Vagina (tissue), 2 donors: ENCODE results near the gene OPALIN. TPM values are rescaled to one million over a fixed set of nuclear protein-coding genes. Genes with fewer than 3 reads are reported as not detected.

ENCODE experiments used
- DNase-seq, 2 donors: peaks; one replicate each; pipeline ENCODE4 v3.0.0-alpha.2; 2017; ENCODE audit errors: extremely low spot score in 2 of 2
- H3K27ac ChIP-seq: fragments of 200-600 bp; sonication (generic); one replicate; pipeline ENCODE4 v1.5.1; 2019
- H3K27me3 ChIP-seq: fragments of 200-600 bp; sonication (generic); one replicate; pipeline ENCODE4 v1.5.1; 2019
- H3K36me3 ChIP-seq, 2 donors: fragments of 200-600 bp; sonication (generic); one replicate each; pipeline ENCODE4 v1.5.1; 2017 to 2019
- H3K4me1 ChIP-seq: fragments of 200-600 bp; sonication (generic); one replicate; pipeline ENCODE4 v1.5.1; 2019
- H3K4me3 ChIP-seq, 2 donors: fragments of 200-600 bp; sonication (generic); 1 replicate in 1 of 2; 2 replicates in 1 of 2; pipeline ENCODE4 v1.5.1; 2016 to 2019
- H3K9me3 ChIP-seq: fragments of 200-600 bp; sonication (generic); one replicate; pipeline ENCODE4 v1.5.1; 2019
- CTCF ChIP-seq, 3 experiments: fragments of 450-650 bp in 2 of 3; fragments of 200-600 bp in 1 of 3; sonication (generic) in 1 of 3; IDR thresholded peaks; one replicate each; pipeline ENCODE4 v1.5.1; 2017 to 2019; ENCODE audit warnings: antibody characterized with exemption in 3 of 3, mild to moderate bottlenecking in 2 of 3, moderate library complexity in 2 of 3
- POLR2A ChIP-seq, 2 donors: fragments of 450-650 bp; IDR thresholded peaks; one replicate each; pipeline ENCODE4 v1.6.1; 2017; ENCODE audit warnings: antibody characterized with exemption in 2 of 2, mild to moderate bottlenecking in 2 of 2, moderate library complexity in 2 of 2
- POLR2AphosphoS5 ChIP-seq, 2 donors: sonication (generic); formaldehyde crosslinking; IDR thresholded peaks; one replicate each; pipeline ENCODE4 v1.9.0; 2017; ENCODE audit warnings: antibody characterized with exemption in 2 of 2, mild to moderate bottlenecking in 2 of 2, low read depth in 1 of 2; ENCODE audit not compliant: insufficient read depth in 1 of 2
- intact Hi-C: fragments of 100-400 bp; cut with DNase I; formaldehyde crosslinking; loops from one replicate; pipeline ENCODE4 v1.15.1; 2023
- total RNA-seq: library from RNA; depleted of rRNA; stranded (reverse); fragments of >200 nt; gene quantifications from one replicate; pipeline ENCODE4 v1.2.3, GENCODE V29; 2016

Gene OPALIN
- total RNA-seq, 1 donor from 2014 or later = not detected

GRCh38 chr10:96342402-96342801 lies 16.4 kb downstream of the OPALIN start:
- Histone ChIP-seq H3K9me3 (no peaks in the 10 kb centered on the region), H3K36me3 (no peaks in the 10 kb centered on the region), H3K4me1 (no peaks in the 10 kb centered on the region), H3K27ac (no peak overlapping the region), H3K27me3 (no peaks in the 10 kb centered on the region), H3K4me3 (no peak overlapping the region)
- TF ChIP-seq CTCF (IDR thresholded peaks at IDR 0.05) = no peak
- TF ChIP-seq POLR2AphosphoS5 (IDR thresholded peaks at IDR 0.05; ENCODE audit: insufficient read depth in 1 of 2, low read depth in 1 of 2) = no peak
- TF ChIP-seq POLR2A (IDR thresholded peaks at IDR 0.05) = no peak
- no peak for DNase-seq
- intact Hi-C loops = loop anchor here (2.0 kb wide), 1 partner anchor 36 kb away; no protein-coding TSS in a partner anchor

- no peaks in the 10 kb centered on the region for H3K9me3 ChIP-seq
- intact Hi-C loops = loop anchor here (2.0 kb wide), 1 partner anchor 37 kb away; no protein-coding TSS in a partner anchor
- no peak for TF ChIP-seq POLR2AphosphoS5 (IDR thresholded peaks at IDR 0.05; ENCODE audit: insufficient read depth in 1 of 2, low read depth in 1 of 2)
- no peak for TF ChIP-seq POLR2A (IDR thresholded peaks at IDR 0.05)
- no peak for TF ChIP-seq CTCF (IDR thresholded peaks at IDR 0.05)
- no peak overlapping the region for H3K27ac ChIP-seq
- DNase-seq = no peak
- H3K4me1 ChIP-seq = no peaks in the 10 kb centered on the region
- H3K36me3 ChIP-seq = no peaks in the 10 kb centered on the region
- no peak overlapping the region for H3K4me3 ChIP-seq
- no peaks in the 10 kb centered on the region for H3K27me3 ChIP-seq
These were observed 17.3 kb downstream of the OPALIN start for GRCh38 chr10:96341219-96342182.

- no peaks in the 10 kb centered on the region for H3K9me3 ChIP-seq
- no peaks in the 10 kb centered on the region for H3K4me1 ChIP-seq
- no peaks in the 10 kb centered on the region for H3K36me3 ChIP-seq
- intact Hi-C loops = no loop called here
- DNase-seq = no peak
- TF ChIP-seq POLR2A (IDR thresholded peaks at IDR 0.05) (no peak), POLR2AphosphoS5 (IDR thresholded peaks at IDR 0.05; ENCODE audit: insufficient read depth in 1 of 2, low read depth in 1 of 2) (no peak), CTCF (IDR thresholded peaks at IDR 0.05) (peak in 1 of 3 experiments; percentile 18)
- H3K4me3 ChIP-seq = no peak overlapping the region
- no peak overlapping the region for H3K27ac ChIP-seq
- no peaks in the 10 kb centered on the region for H3K27me3 ChIP-seq
These were observed 18.6 kb downstream of the OPALIN start for GRCh38 chr10:96339956-96340904.

- Histone ChIP-seq H3K36me3 (no peaks in the 10 kb centered on the region), H3K4me3 (no peak overlapping the region)
These were observed 19.4 kb downstream of the OPALIN start for GRCh38 chr10:96339383-96339782.

More at GRCh38 chr10:96339383-96339782, 19.4 kb downstream of the OPALIN start:
- intact Hi-C loops = no loop called here
- no peak for DNase-seq
- H3K4me1 ChIP-seq = no peaks in the 10 kb centered on the region
- no peaks in the 10 kb centered on the region for H3K9me3 ChIP-seq
- no peak overlapping the region for H3K27ac ChIP-seq
- H3K27me3 ChIP-seq = no peaks in the 10 kb centered on the region
- no peak for TF ChIP-seq CTCF (IDR thresholded peaks at IDR 0.05)
- no peak for TF ChIP-seq POLR2AphosphoS5 (IDR thresholded peaks at IDR 0.05; ENCODE audit: insufficient read depth in 1 of 2, low read depth in 1 of 2)
- TF ChIP-seq POLR2A (IDR thresholded peaks at IDR 0.05) = no peak
